ENCODE results near the gene LYRM2. TPM values are rescaled to one million over a fixed set of nuclear protein-coding genes. Genes with fewer than 3 reads are reported as not detected.

The LYRM2 gene
- total and polyA plus RNA-seq, 2 of the 8 experiments (the other 6 are each of a cell fraction or from before 2014, with no cell fraction given): 7.3 to 25.7 TPM

- no peak overlapping the region for H4K8ac ChIP-seq (ENCODE audit: extremely low read depth, insufficient read depth, low read length)
- H3K27ac ChIP-seq (ENCODE audit: low read depth, low read length): no peak overlapping the region
- H3K56ac ChIP-seq (replicated peaks; ENCODE audit: insufficient read length, low read depth, low read length): no peak overlapping the region
- no peak overlapping the region for H3K23ac ChIP-seq (ENCODE audit: insufficient read length)
- no peak overlapping the region for H2BK20ac ChIP-seq (ENCODE audit: low read length)
- DNase-seq (ENCODE audit: low read depth in 1 of 2, low spot score in 2 of 2) (no peak), FAIRE-seq (no peak)
- H2BK15ac ChIP-seq (ENCODE audit: low read length): no peak overlapping the region
- no peak overlapping the region for H2BK120ac ChIP-seq (replicated peaks; ENCODE audit: low read depth, low read length)
- no peak overlapping the region for H2AK5ac ChIP-seq (ENCODE audit: low read depth, low read length)
- H3K9ac ChIP-seq (replicated peaks in 1 of 4; ENCODE audit: extremely low read depth in 1 of 4, low read depth in 3 of 4, low read length in 3 of 4): no peak overlapping the region
- H3K4me2 ChIP-seq (ENCODE audit: insufficient read depth in 1 of 2, low read depth in 2 of 2, low read length in 2 of 2): no peak overlapping the region
- peaks cover 0 to 2% of the 10 kb centered on the region in 2 experiments for H4K20me1 ChIP-seq (replicated peaks in 1 of 2; ENCODE audit: control insufficient read depth in 1 of 2, insufficient read depth in 2 of 2, low read length in 2 of 2)
- no peaks in the 10 kb centered on the region for H3K36me3 ChIP-seq (ENCODE audit: control insufficient read depth in 2 of 4, insufficient read depth in 4 of 4, low read length in 3 of 4)
- no peak overlapping the region for H3K14ac ChIP-seq (ENCODE audit: insufficient read length)
- POLR2A ChIA-PET (ENCODE audit: partially characterized antibody): interaction anchor here (0.6 kb wide), 1 partner anchor 287 kb away, joined by 3 read pairs; no protein-coding TSS in a partner anchor
- no peak overlapping the region for H3K4ac ChIP-seq (replicated peaks; ENCODE audit: insufficient read length, low read depth, low read length)
- no peak overlapping the region for H2BK12ac ChIP-seq (ENCODE audit: low read depth, low read length)
- H3K4me3 ChIP-seq (ENCODE audit: extremely low read depth in 1 of 4, insufficient read depth in 2 of 4, low read depth in 3 of 4, low read length in 4 of 4): no peak overlapping the region
- H3K18ac ChIP-seq (ENCODE audit: extremely low read depth, low read length): no peak overlapping the region
- no peak overlapping the region for H4K5ac ChIP-seq (ENCODE audit: insufficient read length, low read depth, low read length)
- WGBS, 2 experiments (ENCODE audit: extremely low coverage in 1 of 2, insufficient coverage in 1 of 2, insufficient read length in 1 of 2, insufficient replicate concordance in 2 of 2, low coverage in 1 of 2, low lambda C conversion rate in 2 of 2, missing lambda C conversion rate in 1 of 2): 81% methylated on average over 1 of the region's 1 CpG; no CpG with 5 or more reads in 1 of the 2 experiments
- no peak overlapping the region for H2BK5ac ChIP-seq (ENCODE audit: low read depth, low read length)
- peaks cover 0 to 5% (median 1%) of the 10 kb centered on the region in 4 experiments; a peak in 2 of 7 replicates for H3K4me1 ChIP-seq (replicated peaks in 1 of 4; ENCODE audit: control insufficient read depth in 3 of 4, insufficient read depth in 4 of 4, low read length in 3 of 4)
- H3K9me3 ChIP-seq (ENCODE audit: insufficient read depth in 2 of 2, low read depth in 1 of 2, low read length in 1 of 2): no peaks in the 10 kb centered on the region
- no peaks in the 10 kb centered on the region for H3K79me1 ChIP-seq (ENCODE audit: low read depth, low read length)
- no peak overlapping the region for H2AFZ ChIP-seq (ENCODE audit: low read length)
- H3K23me2 ChIP-seq (ENCODE audit: low read depth, low read length): no peaks in the 10 kb centered on the region
- H4K91ac ChIP-seq (replicated peaks; ENCODE audit: insufficient read length, low read length): no peak overlapping the region
- CTCF ChIA-PET (ENCODE audit: partially characterized antibody): interaction anchor here (0.6 to 2.3 kb wide), 9 partner anchors 8 to 593 kb away, joined by 3 to 6 read pairs (median 3); no protein-coding TSS in a partner anchor
- no peaks in the 10 kb centered on the region for H3K27me3 ChIP-seq (replicated peaks in 1 of 4; ENCODE audit: control insufficient read depth in 3 of 4, extremely low read depth in 1 of 4, insufficient read depth in 3 of 4, low read length in 3 of 4)
- no peaks in the 10 kb centered on the region for H3K79me2 ChIP-seq (ENCODE audit: control insufficient read depth in 1 of 2, insufficient read depth in 2 of 2, low read length in 2 of 2)
- TF ChIP-seq RBBP5 (IDR thresholded peaks at IDR 0.05; ENCODE audit: borderline replicate concordance, low read depth, low read length): no peak
- no peak for TF ChIP-seq ASH2L (IDR thresholded peaks at IDR 0.05; ENCODE audit: low read length)
- TF ChIP-seq E2F6 (IDR thresholded peaks at IDR 0.05): no peak
- TF ChIP-seq MAX (IDR thresholded peaks at IDR 0.05): no peak
- TF ChIP-seq NANOG (IDR thresholded peaks at IDR 0.05; ENCODE audit: insufficient read depth, low read depth, low read length, poor library complexity, severe bottlenecking): no peak
- no peak for TF ChIP-seq CREB1 (IDR thresholded peaks at IDR 0.05)
- no peak for TF ChIP-seq GTF2F1 (IDR thresholded peaks at IDR 0.05; ENCODE audit: borderline replicate concordance, low read depth, low read length)
- TF ChIP-seq, protein P1, sequence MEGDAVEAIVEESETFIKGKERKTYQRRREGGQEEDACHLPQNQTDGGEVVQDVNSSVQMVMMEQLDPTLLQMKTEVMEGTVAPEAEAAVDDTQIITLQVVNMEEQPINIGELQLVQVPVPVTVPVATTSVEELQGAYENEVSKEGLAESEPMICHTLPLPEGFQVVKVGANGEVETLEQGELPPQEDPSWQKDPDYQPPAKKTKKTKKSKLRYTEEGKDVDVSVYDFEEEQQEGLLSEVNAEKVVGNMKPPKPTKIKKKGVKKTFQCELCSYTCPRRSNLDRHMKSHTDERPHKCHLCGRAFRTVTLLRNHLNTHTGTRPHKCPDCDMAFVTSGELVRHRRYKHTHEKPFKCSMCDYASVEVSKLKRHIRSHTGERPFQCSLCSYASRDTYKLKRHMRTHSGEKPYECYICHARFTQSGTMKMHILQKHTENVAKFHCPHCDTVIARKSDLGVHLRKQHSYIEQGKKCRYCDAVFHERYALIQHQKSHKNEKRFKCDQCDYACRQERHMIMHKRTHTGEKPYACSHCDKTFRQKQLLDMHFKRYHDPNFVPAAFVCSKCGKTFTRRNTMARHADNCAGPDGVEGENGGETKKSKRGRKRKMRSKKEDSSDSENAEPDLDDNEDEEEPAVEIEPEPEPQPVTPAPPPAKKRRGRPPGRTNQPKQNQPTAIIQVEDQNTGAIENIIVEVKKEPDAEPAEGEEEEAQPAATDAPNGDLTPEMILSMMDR (IDR thresholded peaks at IDR 0.05; ENCODE audit: control extremely low read depth in 1 of 3, insufficient read depth in 1 of 3, low read depth in 1 of 3, low read length in 3 of 3): no peak
- TF ChIP-seq CBX8 (IDR thresholded peaks at IDR 0.05; ENCODE audit: borderline replicate concordance, low read depth, low read length): no peak
- no peak for TF ChIP-seq HDAC6 (IDR thresholded peaks at IDR 0.05; ENCODE audit: low read depth, low read length)
- no peak for TF ChIP-seq RXRA (IDR thresholded peaks at IDR 0.05; ENCODE audit: insufficient read depth, low read depth, low read length)
These were observed 53.4 kb downstream of the LYRM2 start for GRCh38 chr6:89585154-89585553.
